CD4-positive, alpha-beta T cell (primary cell): Measurements from ENCODE around the gene CASP9. TPM values are rescaled to one million over a fixed set of nuclear protein-coding genes. Genes with fewer than 3 reads are reported as not detected.

Source experiments
- ATAC-seq: fragments of 200-7000 bp; cut with Tn5 transposase; one replicate; pipeline ENCODE4 v1.10.0; 2022; ENCODE audit warnings: mild to moderate bottlenecking; ENCODE audit not compliant: poor library complexity
- CTCF ChIA-PET: fragments of 350-600 bp; sonication (Branson Sonifier 250); formaldehyde crosslinking; loops from one replicate; lab custom pipeline; 2021; ENCODE audit warnings: antibody characterized with exemption, inconsistent platforms; lab: Charles Lee
- POLR2A ChIA-PET: fragments of 350-600 bp; sonication (Branson Sonifier 250); formaldehyde crosslinking; loops from one replicate; lab custom pipeline; 2021; ENCODE audit warnings: antibody characterized with exemption, inconsistent platforms; lab: Charles Lee
- DNase-seq, 14 experiments: peaks; one replicate each; pipeline ENCODE4 v3.0.0-alpha.2; 2013 to 2020; ENCODE audit warnings: mixed read lengths in 2 of 14
- H3K27ac ChIP-seq, 2 donors: one replicate each; pipeline versions ENCODE4 v1.5.1 to v1.7.0; 2013; ENCODE audit warnings: low read length in 2 of 2, low read depth in 1 of 2, mild to moderate bottlenecking in 1 of 2
- H3K27me3 ChIP-seq, 2 experiments: 1 replicate in 1 of 2; 2 replicates in 1 of 2; pipeline versions ENCODE4 v1.6.1 to v1.7.0; 2013; ENCODE audit warnings: low read length in 2 of 2, control low read depth in 1 of 2, mild to moderate bottlenecking in 1 of 2, moderate library complexity in 1 of 2; ENCODE audit not compliant: insufficient read depth in 2 of 2, control insufficient read depth in 1 of 2
- H3K36me3 ChIP-seq: one replicate; pipeline ENCODE4 v1.6.1; 2013; ENCODE audit warnings: low read length, control low read depth; ENCODE audit not compliant: insufficient read depth
- H3K4me1 ChIP-seq: one replicate; pipeline ENCODE4 v1.6.1; 2013; ENCODE audit warnings: low read length, control low read depth; ENCODE audit not compliant: insufficient read depth
- H3K4me3 ChIP-seq: one replicate; pipeline ENCODE4 v1.5.1; 2013; ENCODE audit warnings: mild to moderate bottlenecking, low read length, moderate library complexity
- H3K9me3 ChIP-seq, 2 experiments: 1 replicate in 1 of 2; 2 replicates in 1 of 2; pipeline versions ENCODE4 v1.6.1 to v1.7.0; 2013; ENCODE audit warnings: low read length in 2 of 2, mild to moderate bottlenecking in 2 of 2, control low read depth in 1 of 2, moderate library complexity in 1 of 2; ENCODE audit not compliant: control insufficient read depth in 1 of 2, insufficient read depth in 1 of 2
- H3K27ac Mint-ChIP-seq: one replicate; pipeline ENCODE4 v1.8.0; 2020; ENCODE audit warnings: mixed read lengths
- H3K27me3 Mint-ChIP-seq: one replicate; pipeline ENCODE4 v1.8.0; 2021; ENCODE audit warnings: mixed read lengths
- H3K36me3 Mint-ChIP-seq: one replicate; pipeline ENCODE4 v1.8.0; 2021; ENCODE audit warnings: low read depth, mixed read lengths
- H3K4me1 Mint-ChIP-seq: one replicate; pipeline ENCODE4 v1.8.0; 2021; ENCODE audit warnings: low read depth, mixed read lengths
- H3K4me3 Mint-ChIP-seq: one replicate; pipeline ENCODE4 v1.8.0; 2020; ENCODE audit warnings: mild to moderate bottlenecking, mixed read lengths
- H3K9me3 Mint-ChIP-seq: one replicate; pipeline ENCODE4 v1.8.0; 2020; ENCODE audit warnings: mixed read lengths
- CTCF ChIP-seq: fragments of 200-600 bp; IDR thresholded peaks from one replicate; pipeline ENCODE4 v1.8.0; 2022; ENCODE audit warnings: antibody characterized with exemption, mild to moderate bottlenecking
- intact Hi-C, 2 experiments: fragments of 100-400 bp; cut with DNase I in 1 of 2; cut with micrococcal nuclease in 1 of 2; formaldehyde crosslinking; loops; one replicate each; pipeline versions ENCODE4 v1.15.1 to v1.9.0; 2023 to 2025; cut with DNase I, micrococcal nuclease
- total RNA-seq, 174 experiments: library from RNA in 2 of 174; stranded (reverse) in 2 of 174; gene quantifications; one replicate each; pipeline ENCODE4 v1.2.3 and lab custom pipeline; 2021 to 2026

Gene CASP9
- total RNA-seq, 2 experiments from 2014 or later, result 15.7 to 18.0 TPM

- Mint-ChIP-seq H3K4me3 (no peak overlapping the region), H3K9me3 (no peaks in the 10 kb centered on the region), H3K36me3 (peaks cover 77% of the 10 kb centered on the region), H3K4me1 (peaks cover 11% of the 10 kb centered on the region), H3K27ac (peak overlapping the region; percentile 35), H3K27me3 (no peaks in the 10 kb centered on the region)
- H3K27me3 ChIP-seq, result no peaks in the 10 kb centered on the region
- no peaks in the 10 kb centered on the region for H3K4me1 ChIP-seq
- no peak for TF ChIP-seq CTCF
- DNase-seq (no peak), ATAC-seq (no peak)
- no peak overlapping the region for H3K4me3 ChIP-seq
- ChIA-PET POLR2A (interaction anchor here (0.6 to 2.9 kb wide), 3 partner anchors 9 to 87 kb away, joined by 3 to 10 read pairs (median 4); partner anchors contain the start of gene AGMAT), CTCF (no interaction called here)
- H3K9me3 ChIP-seq, result no peaks in the 10 kb centered on the region
- H3K27ac ChIP-seq, result no peak overlapping the region
- peaks cover 67% of the 10 kb centered on the region for H3K36me3 ChIP-seq
- intact Hi-C loops, result no loop called here
These were observed 46.8 kb upstream of the CASP9 start for GRCh38 chr1:15570861-15571260.

GRCh38 chr1:15568387-15569073 is 44.5 kb upstream of the CASP9 start:
- Histone ChIP-seq H3K9me3 (no peaks in the 10 kb centered on the region), H3K4me3 (no peak overlapping the region), H3K36me3 (peaks cover 74% of the 10 kb centered on the region), H3K27me3 (no peaks in the 10 kb centered on the region), H3K4me1 (no peaks in the 10 kb centered on the region), H3K27ac (no peak overlapping the region)
- Mint-ChIP-seq H3K4me1 (peaks cover 11% of the 10 kb centered on the region), H3K27ac (peak overlapping the region; percentile 17), H3K9me3 (no peaks in the 10 kb centered on the region), H3K4me3 (no peak overlapping the region), H3K27me3 (no peaks in the 10 kb centered on the region), H3K36me3 (peaks cover 80% of the 10 kb centered on the region)
- intact Hi-C loops, result no loop called here
- ChIA-PET CTCF (no interaction called here), POLR2A (interaction anchor here (1.2 to 1.8 kb wide), 2 partner anchors 9 to 16 kb away, joined by 3 to 5 read pairs; partner anchors contain the start of gene AGMAT)
- TF ChIP-seq CTCF, result no peak
- ATAC-seq (no peak), DNase-seq (no peak)

- ChIA-PET POLR2A (no interaction called here), CTCF (no interaction called here)
- peaks cover 43% of the 10 kb centered on the region for H3K36me3 ChIP-seq
- peaks cover 50% of the 10 kb centered on the region for H3K36me3 Mint-ChIP-seq
- H3K27ac ChIP-seq, result no peak overlapping the region
- DNase-seq, result no peak
- no peak for ATAC-seq
- no peaks in the 10 kb centered on the region for H3K27me3 Mint-ChIP-seq
- no peak overlapping the region for H3K4me3 Mint-ChIP-seq
- TF ChIP-seq CTCF, result no peak
- no peaks in the 10 kb centered on the region for H3K27me3 ChIP-seq
- no peaks in the 10 kb centered on the region for H3K4me1 ChIP-seq
- H3K9me3 ChIP-seq, result no peaks in the 10 kb centered on the region
- no peaks in the 10 kb centered on the region for H3K4me1 Mint-ChIP-seq
- intact Hi-C loops, result no loop called here
- no peak overlapping the region for H3K27ac Mint-ChIP-seq
- H3K4me3 ChIP-seq, result no peak overlapping the region
- no peaks in the 10 kb centered on the region for H3K9me3 Mint-ChIP-seq
These were observed 35.3 kb upstream of the CASP9 start for GRCh38 chr1:15559189-15559810.
